ENCODE measurements around the gene EXOC4.
"Not testable (repeated sequence)": the region's sequence is repeated elsewhere in the genome, so short reads cannot be mapped to it uniquely, and the experiment has no call there.

EXOC4 gene

GRCh38 chr7:133619491-133619890, 366.6 kb downstream of the EXOC4 start:
- DNase-seq (ENCODE audit: low spot score) = no peak

GRCh38 chr7:133623721-133624120, 370.8 kb downstream of the EXOC4 start:
- DNase-seq (ENCODE audit: low spot score) = no peak

GRCh38 chr7:133625046-133625445, 372.2 kb downstream of the EXOC4 start:
- DNase-seq (ENCODE audit: low spot score) = no peak

GRCh38 chr7:133629701-133630100, 376.8 kb downstream of the EXOC4 start:
- no peak for DNase-seq (ENCODE audit: low spot score)

GRCh38 chr7:133633055-133633454, 380.2 kb downstream of the EXOC4 start:
- DNase-seq (ENCODE audit: low spot score) = no peak

GRCh38 chr7:133635541-133635940, 382.7 kb downstream of the EXOC4 start:
- no peak for DNase-seq (ENCODE audit: low spot score)

GRCh38 chr7:133638857-133639256, 386.0 kb downstream of the EXOC4 start:
- DNase-seq (ENCODE audit: low spot score) = no peak

- DNase-seq (ENCODE audit: low spot score) = no peak
These were observed 388.6 kb downstream of the EXOC4 start for GRCh38 chr7:133641436-133641835.

GRCh38 chr7:133642907-133643306, 390.0 kb downstream of the EXOC4 start:
- DNase-seq (ENCODE audit: low spot score) = no peak

GRCh38 chr7:133643652-133644051, 390.8 kb downstream of the EXOC4 start:
- not testable (repeated sequence) for DNase-seq (ENCODE audit: low spot score)

- peak; percentile 38 for DNase-seq (ENCODE audit: low spot score)
These were observed 393.1 kb downstream of the EXOC4 start for GRCh38 chr7:133645884-133646391.

GRCh38 chr7:133646472-133647315, 393.8 kb downstream of the EXOC4 start:
- DNase-seq (ENCODE audit: low spot score) = peak; percentile 62

- no peak for DNase-seq (ENCODE audit: low spot score)
These were observed 396.7 kb downstream of the EXOC4 start for GRCh38 chr7:133649593-133649992.

- DNase-seq (ENCODE audit: low spot score) = no peak
These were observed 397.2 kb downstream of the EXOC4 start for GRCh38 chr7:133650069-133650468.

GRCh38 chr7:133650487-133651300, 397.8 kb downstream of the EXOC4 start:
- DNase-seq (ENCODE audit: low spot score) = no peak

GRCh38 chr7:133652547-133652946, 399.7 kb downstream of the EXOC4 start:
- no peak for DNase-seq (ENCODE audit: low spot score)

GRCh38 chr7:133654547-133654946, 401.7 kb downstream of the EXOC4 start:
- DNase-seq (ENCODE audit: low spot score) = no peak

- DNase-seq (ENCODE audit: low spot score) = no peak
These were observed 409.4 kb downstream of the EXOC4 start for GRCh38 chr7:133662276-133662675.

- no peak for DNase-seq (ENCODE audit: low spot score)
These were observed 410.0 kb downstream of the EXOC4 start for GRCh38 chr7:133662830-133663229.

- DNase-seq (ENCODE audit: low spot score) = peak; percentile 34
These were observed 411.6 kb downstream of the EXOC4 start for GRCh38 chr7:133664528-133664927.

GRCh38 chr7:133668296-133669060, 415.6 kb downstream of the EXOC4 start:
- DNase-seq (ENCODE audit: low spot score) = no peak

- no peak for DNase-seq (ENCODE audit: low spot score)
These were observed 416.2 kb downstream of the EXOC4 start for GRCh38 chr7:133669061-133669455.

Measured in SK-N-DZ (cell line).